KMS-11 (cell line): ENCODE measurements around the gene ATXN10.

Experiments used
- H2AFZ ChIP-seq: fragments of 200-600 bp; sonication (generic); 2 replicates; pipeline ENCODE4 v1.6.1; 2016; ENCODE audit warnings: antibody characterized with exemption, mixed run types, low read depth
- H3K27ac ChIP-seq: fragments of 200-600 bp; sonication (generic); 2 replicates; pipeline ENCODE4 v1.6.1; 2016; ENCODE audit warnings: mild to moderate bottlenecking, mixed run types
- H3K27me3 ChIP-seq: fragments of 200-600 bp; sonication (generic); 2 replicates; pipeline ENCODE4 v1.6.1; 2017; ENCODE audit warnings: mild to moderate bottlenecking, low read depth, mixed run types, moderate library complexity; ENCODE audit not compliant: insufficient read depth
- H3K36me3 ChIP-seq: fragments of 200-600 bp; sonication (generic); 2 replicates; pipeline ENCODE4 v1.6.1; 2017; ENCODE audit warnings: mild to moderate bottlenecking, mixed run types; ENCODE audit not compliant: insufficient read depth
- H3K4me1 ChIP-seq: fragments of 200-600 bp; sonication (generic); 2 replicates; pipeline ENCODE4 v1.6.1; 2016; ENCODE audit warnings: mild to moderate bottlenecking, low read depth, mixed run types; ENCODE audit not compliant: poor library complexity, severe bottlenecking
- H3K4me2 ChIP-seq: fragments of 200-600 bp; sonication (generic); 2 replicates; pipeline ENCODE4 v1.7.0; 2016; ENCODE audit warnings: mild to moderate bottlenecking, mixed run types
- H3K4me3 ChIP-seq: fragments of 200-600 bp; sonication (generic); IDR thresholded peaks from 2 replicates; pipeline ENCODE4 v1.6.1; 2017; ENCODE audit warnings: low read depth, low read length, mixed read lengths; ENCODE audit not compliant: insufficient read depth
- H3K79me2 ChIP-seq: fragments of 200-600 bp; sonication (generic); 2 replicates; pipeline ENCODE4 v1.6.1; 2016; ENCODE audit warnings: low read depth, mixed run types; ENCODE audit not compliant: insufficient read depth
- H3K9ac ChIP-seq: fragments of 200-600 bp; sonication (generic); 2 replicates; pipeline ENCODE4 v1.6.1; 2016; ENCODE audit warnings: mild to moderate bottlenecking, mixed run types
- H4K20me1 ChIP-seq: fragments of 200-600 bp; sonication (generic); 2 replicates; pipeline ENCODE4 v1.6.1; 2016; ENCODE audit warnings: mild to moderate bottlenecking, mixed run types; ENCODE audit not compliant: insufficient read depth
- CTCF ChIP-seq: fragments of 200-600 bp; sonication (generic); conservative IDR thresholded peaks from 2 replicates; pipeline ENCODE4 v1.6.1; 2017; ENCODE audit warnings: low read depth, mild to moderate bottlenecking, antibody characterized with exemption, low read length, moderate library complexity, mixed read lengths

The ATXN10 gene

GRCh38 chr22:45783021-45783420, 111.4 kb downstream of the ATXN10 start:
- Histone ChIP-seq H3K27me3 (no peaks in the 10 kb centered on the region), H3K4me3 (no peak overlapping the region), H3K4me1 (peaks cover 64% of the 10 kb centered on the region), H3K4me2 (peak overlapping the region; percentile 45), H2AFZ (no peak overlapping the region), H3K27ac (peak overlapping the region; percentile 79), H3K36me3 (no peaks in the 10 kb centered on the region), H4K20me1 (no peaks in the 10 kb centered on the region), H3K9ac (no peak overlapping the region), H3K79me2 (no peaks in the 10 kb centered on the region)
- no peak for TF ChIP-seq CTCF

- H3K27me3 ChIP-seq, result no peaks in the 10 kb centered on the region
- H4K20me1 ChIP-seq, result no peaks in the 10 kb centered on the region
- no peak overlapping the region for H3K4me3 ChIP-seq
- peaks cover 64% of the 10 kb centered on the region for H3K4me1 ChIP-seq
- peak overlapping the region; percentile 79 for H3K27ac ChIP-seq
- H2AFZ ChIP-seq, result no peak overlapping the region
- H3K9ac ChIP-seq, result peak overlapping the region; percentile 50; the same call in 1 of the 2 replicates
- peak overlapping the region; percentile 45 for H3K4me2 ChIP-seq
- H3K36me3 ChIP-seq, result no peaks in the 10 kb centered on the region
- no peak for TF ChIP-seq CTCF
- H3K79me2 ChIP-seq, result no peaks in the 10 kb centered on the region
Measured at GRCh38 chr22:45783690-45784089, 112.1 kb downstream of the ATXN10 start.

GRCh38 chr22:45784357-45785277, 113.0 kb downstream of the ATXN10 start:
- H4K20me1 ChIP-seq, result no peaks in the 10 kb centered on the region
- peaks cover 64% of the 10 kb centered on the region for H3K4me1 ChIP-seq
- no peaks in the 10 kb centered on the region for H3K36me3 ChIP-seq
- H3K27ac ChIP-seq, result peak overlapping the region; percentile 79
- H3K9ac ChIP-seq, result peak overlapping the region; percentile 50; the same call in 1 of the 2 replicates
- no peak overlapping the region for H3K4me3 ChIP-seq
- no peak overlapping the region; the same call in 1 of the 2 replicates for H2AFZ ChIP-seq
- no peaks in the 10 kb centered on the region for H3K27me3 ChIP-seq
- H3K79me2 ChIP-seq, result no peaks in the 10 kb centered on the region
- H3K4me2 ChIP-seq, result peak overlapping the region; percentile 45
- no peak for TF ChIP-seq CTCF

- Histone ChIP-seq H3K27me3 (no peaks in the 10 kb centered on the region), H3K79me2 (no peaks in the 10 kb centered on the region), H3K4me3 (no peak overlapping the region), H3K9ac (peak overlapping the region; percentile 50; the same call in 1 of the 2 replicates), H3K27ac (peak overlapping the region; percentile 79), H3K4me1 (peaks cover 61% of the 10 kb centered on the region), H2AFZ (no peak overlapping the region; the same call in 1 of the 2 replicates), H3K36me3 (no peaks in the 10 kb centered on the region), H4K20me1 (no peaks in the 10 kb centered on the region), H3K4me2 (peak overlapping the region; percentile 45)
- TF ChIP-seq CTCF, result no peak
Measured at GRCh38 chr22:45785458-45785857, 113.8 kb downstream of the ATXN10 start.
